Midbrain (tissue), 1 donor: Measurements from ENCODE around the gene SNTN.
"Not testable (repeated sequence)": the region's sequence is repeated elsewhere in the genome, so short reads cannot be mapped to it uniquely, and the experiment has no call there.

ENCODE experiments used
- DNase-seq: peaks from one replicate; lab custom pipeline; 2025; lab: John Stamatoyannopoulos, UW

Gene SNTN

DNA sequence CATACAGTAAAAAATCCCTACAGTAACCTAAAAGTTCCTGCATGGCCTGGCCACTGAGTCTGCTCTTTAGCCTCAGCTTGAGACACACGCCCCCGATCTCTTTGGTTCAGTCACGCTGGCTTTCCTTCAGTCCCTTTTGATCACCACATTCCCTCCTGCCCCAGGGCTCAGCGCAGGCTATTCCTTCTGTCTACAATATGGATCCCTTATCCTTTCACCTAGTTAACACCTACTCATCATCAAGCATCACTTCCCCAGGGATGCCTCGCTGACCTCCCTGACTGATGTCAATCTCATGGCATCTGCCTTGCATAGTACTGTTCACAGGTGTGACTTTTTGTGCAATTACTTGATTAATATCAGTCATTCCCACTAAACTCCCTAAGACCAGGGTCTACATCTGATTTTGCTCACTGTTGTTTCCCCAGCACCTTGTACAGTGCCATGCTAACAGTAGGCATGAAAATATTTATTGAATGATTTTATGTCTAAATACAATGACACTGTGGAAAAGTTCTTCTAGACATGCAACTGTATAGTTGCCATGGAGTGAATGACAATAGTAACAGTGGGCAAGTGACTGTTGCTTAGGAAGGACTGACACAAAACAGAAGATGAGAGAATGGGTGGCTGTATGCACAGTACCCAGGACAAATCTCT is at the start of gene SNTN:
TSS of gene SNTN (plus strand) at position 610 of the 660 bp plus-strand sequence. CDS start at position 623, 13 bp downstream.
- DNase-seq, result no peak

DNA sequence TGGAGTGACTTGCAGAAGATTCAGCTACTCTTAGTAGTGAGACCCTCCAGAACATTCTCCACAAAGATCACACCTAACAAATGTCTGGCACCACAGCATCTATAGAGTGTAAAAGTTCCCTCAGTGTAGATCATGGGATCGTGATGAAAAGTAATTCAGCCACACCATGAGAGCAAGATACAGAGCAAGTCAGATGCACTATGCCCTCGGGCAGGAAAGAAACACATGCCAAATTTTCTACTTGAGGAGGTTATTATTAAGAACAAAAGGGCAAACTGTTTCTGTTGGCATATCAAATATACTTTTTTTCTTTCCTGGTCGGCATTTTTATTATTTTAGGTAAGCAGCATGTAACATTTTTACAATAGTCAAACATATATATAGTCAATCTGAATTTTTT is 44.8 kb upstream of the SNTN start:
- no peak for DNase-seq

GRCh38 chr3:63609408-63609807 is 43.1 kb upstream of the SNTN start:
- no peak for DNase-seq

DNA sequence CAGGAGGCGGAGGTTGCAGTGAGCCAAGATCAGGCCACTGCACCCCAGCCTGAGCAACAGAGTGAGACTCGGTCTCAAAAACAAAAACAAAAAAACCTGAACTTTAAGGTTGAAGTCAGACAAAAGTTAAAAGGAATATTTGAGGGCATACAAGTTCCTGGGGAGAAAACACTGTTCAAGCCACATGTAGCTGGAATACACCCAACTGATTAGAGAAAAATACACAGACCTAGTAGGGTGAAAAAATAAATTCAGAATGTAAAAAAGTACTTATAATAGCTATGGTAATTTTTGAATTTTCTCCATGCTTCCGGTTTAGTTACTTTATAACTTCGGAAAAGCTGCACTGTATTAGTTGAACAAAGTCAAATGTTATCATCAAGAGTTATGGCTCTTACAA is 42.6 kb upstream of the SNTN start:
- DNase-seq, result no peak

GRCh38 chr3:63611382-63611781 is 41.1 kb upstream of the SNTN start:
- no peak for DNase-seq

DNA sequence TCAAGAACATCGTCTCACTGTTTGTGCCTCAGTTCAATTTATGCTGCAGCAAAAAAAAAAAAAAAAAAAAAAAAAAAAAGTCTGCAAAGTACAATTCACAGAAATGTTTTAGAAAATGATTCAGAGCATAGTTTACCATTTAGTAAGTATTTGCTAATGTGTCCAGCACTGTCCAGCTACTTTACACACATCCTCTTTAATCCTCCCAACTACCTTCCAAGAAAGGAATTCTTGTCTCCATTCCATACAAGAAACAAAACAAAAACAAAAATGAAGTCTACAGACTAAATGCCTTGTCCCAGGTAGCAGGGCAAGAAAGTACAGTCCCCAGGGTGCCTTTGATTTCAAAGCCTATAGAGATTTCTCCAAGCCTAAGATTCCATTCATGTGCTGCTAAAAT is 38.9 kb upstream of the SNTN start:
- no peak for DNase-seq

DNA sequence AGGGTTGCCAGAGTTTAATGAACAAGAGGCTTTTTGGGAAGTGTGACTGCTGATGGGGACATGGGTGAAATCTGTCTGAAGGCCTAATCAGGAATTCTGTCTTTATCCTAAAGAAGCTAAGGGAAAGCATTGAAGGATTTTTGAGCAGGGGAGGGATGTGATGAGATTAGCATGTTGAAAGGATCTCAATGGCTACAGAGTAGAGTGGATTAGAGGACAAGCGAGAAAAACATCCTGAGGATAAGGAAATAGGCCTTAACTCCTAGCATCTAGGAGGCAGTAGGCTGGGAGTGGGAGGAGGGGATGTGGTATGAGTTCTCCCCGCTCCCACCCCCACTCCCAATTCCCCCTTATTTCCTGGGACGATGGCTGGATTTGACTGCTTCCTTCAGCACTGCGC is 35.1 kb upstream of the SNTN start:
- no peak for DNase-seq

- no peak for DNase-seq
These were observed 27.4 kb upstream of the SNTN start for GRCh38 chr3:63624941-63625560.

DNA sequence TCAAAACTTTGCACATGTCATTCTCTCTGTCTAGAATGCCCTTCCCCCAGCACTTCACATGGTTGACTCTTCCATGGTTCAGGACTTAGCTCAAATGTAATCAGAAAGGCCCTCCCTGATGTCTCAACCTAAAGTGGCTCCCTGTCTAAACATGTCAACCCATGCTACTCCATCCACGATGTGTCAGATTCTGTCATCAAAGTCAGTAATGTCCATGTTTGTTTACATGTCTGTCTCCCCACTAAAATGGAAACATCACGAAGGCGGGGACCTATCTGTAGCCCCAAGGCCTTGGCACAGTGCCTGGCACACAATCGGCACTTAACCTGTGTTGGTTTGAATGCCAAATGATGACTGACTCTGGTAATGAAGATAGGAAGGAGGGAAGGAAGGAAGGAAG is 20.8 kb upstream of the SNTN start:
- DNase-seq, result no peak

DNA sequence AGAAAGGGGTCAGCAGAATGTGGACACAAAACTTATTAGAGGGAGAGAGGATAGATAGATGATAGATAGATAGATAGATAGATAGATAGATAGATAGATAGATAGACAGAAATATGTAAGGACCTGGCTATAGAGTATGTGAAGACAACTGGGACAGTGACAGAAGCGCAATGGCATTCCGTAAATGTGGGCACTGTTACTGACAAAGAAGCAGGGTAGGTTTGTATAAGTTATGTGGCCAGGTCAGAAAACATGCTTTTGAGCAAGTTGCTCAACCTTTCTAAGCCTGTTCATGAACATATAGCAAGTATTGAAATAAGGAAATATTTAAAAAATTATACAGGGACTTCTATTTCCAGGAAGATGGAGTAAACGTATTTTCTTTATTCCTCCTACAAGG is 17.3 kb upstream of the SNTN start:
- DNase-seq, result no peak

GRCh38 chr3:63639806-63640205 is 12.7 kb upstream of the SNTN start:
- DNase-seq, result no peak

- no peak for DNase-seq
These were observed 10.0 kb upstream of the SNTN start for GRCh38 chr3:63642488-63642887.

DNA sequence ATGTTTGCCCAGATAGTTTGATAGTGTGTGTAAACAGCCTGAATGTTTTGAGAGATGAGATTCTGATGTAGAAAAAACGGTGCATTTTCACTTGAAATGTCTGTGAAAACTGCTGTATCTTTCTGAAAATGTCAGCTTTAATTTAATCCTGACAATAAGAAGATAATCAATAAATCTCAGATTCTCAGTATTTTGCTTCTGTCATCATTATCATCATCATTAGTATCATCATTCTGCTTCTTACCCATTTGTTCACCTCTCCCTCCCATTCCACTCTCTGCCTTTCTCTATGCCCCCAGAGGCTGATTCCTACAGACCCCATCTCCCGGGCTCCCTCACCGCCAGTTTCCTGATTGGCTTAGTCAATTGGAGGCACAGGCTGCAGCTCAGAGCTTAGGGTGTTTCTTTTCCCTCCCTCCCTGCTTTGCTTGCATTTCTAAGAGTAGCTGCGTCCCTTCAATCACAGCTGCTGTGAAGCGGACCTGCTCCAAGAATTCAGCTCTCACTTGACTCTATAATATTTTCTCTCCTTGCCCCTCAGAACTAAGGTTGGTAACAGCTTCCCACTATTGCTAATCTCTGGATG is 8.2 kb upstream of the SNTN start:
- DNase-seq, result no peak

DNA sequence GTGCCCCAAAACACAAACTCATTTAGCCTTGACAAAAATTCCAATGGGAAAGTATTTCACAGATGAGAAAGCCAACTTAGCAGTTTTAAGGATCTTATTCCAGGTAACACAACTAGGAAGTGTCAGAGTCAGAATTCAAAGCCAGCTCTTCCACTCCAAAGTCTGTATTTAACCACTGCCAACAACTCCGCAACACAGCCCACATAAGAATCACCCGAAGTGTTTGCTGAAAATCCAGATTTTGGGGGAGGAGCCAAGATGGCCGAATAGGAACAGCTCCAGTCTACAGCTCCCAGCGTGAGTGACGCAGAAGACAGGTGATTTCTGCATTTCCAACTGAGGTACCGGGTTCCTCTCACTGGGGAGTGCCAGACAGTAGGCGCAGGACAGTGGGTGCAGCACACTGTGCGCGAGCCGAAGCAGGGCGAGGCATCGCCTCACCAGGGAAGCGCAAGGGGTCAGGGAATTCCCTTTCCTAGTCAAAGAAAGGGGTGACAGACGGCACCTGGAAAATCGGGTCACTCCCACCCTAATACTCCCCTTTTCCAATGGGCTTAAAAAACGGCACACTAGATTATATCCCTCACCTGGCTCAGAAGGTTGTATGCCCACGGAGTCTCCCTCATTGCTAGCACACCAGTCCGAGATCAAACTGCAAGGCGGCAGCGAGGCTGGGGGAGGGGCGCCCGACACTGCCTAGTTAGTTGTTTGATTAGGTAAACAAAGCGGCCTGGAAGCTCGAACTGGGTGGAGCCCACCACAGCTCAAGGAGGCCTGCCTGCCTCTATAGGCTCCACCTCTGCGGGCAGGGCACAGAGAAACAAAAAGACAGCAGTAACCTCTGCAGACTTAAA is 7.3 kb upstream of the SNTN start:
- DNase-seq, result not testable (repeated sequence)

GRCh38 chr3:63654211-63654610 is 1.7 kb downstream of the SNTN start:
- no peak for DNase-seq

GRCh38 chr3:63654931-63655330 is 2.5 kb downstream of the SNTN start:
- no peak for DNase-seq

- no peak for DNase-seq
These were observed 3.0 kb downstream of the SNTN start for GRCh38 chr3:63655519-63655918.

DNA sequence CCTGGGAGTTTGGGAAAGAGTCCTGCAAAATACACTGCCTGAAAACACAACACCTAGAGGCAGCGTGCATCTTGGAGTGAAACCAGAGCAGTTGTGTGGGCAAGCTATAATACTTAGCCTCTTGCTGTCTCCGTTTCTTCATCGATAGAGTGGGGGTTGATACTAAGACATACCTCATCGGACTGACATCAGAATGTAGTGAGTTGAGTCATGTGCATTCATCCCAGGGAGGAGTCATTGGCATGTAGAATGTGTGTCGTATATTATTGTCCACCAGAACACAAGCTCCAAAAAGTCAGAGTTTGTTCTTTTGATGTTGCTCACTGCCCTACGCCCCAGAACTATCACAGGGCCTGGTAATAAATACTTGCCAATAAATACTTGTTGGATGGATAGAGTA is 4.3 kb downstream of the SNTN start:
- DNase-seq, result no peak

GRCh38 chr3:63661242-63661641 is 8.8 kb downstream of the SNTN start:
- DNase-seq, result no peak

- DNase-seq, result no peak
These were observed 9.5 kb downstream of the SNTN start for GRCh38 chr3:63662011-63662410.

- no peak for DNase-seq
These were observed 10.0 kb downstream of the SNTN start for GRCh38 chr3:63662500-63662899.

DNA sequence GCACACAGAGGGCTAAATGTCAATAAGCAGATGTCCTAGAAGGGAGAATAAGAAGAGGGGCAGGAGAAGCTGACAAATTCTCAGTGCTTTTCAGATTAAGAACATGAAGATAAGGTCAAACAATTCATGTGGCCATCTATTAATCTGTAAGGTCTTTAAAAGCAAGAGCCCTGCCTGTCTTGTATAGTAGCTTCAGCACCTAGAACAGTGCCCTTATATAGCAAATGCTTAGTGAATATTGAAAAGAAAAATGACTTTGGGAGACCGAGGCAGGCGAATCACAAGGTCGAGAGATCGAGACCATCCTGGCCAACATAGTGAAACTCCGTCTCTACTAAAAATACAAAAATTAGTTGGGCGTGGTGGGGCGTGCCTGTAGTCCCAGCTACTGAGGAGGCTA is 18.1 kb downstream of the SNTN start:
- no peak for DNase-seq

- DNase-seq, result no peak
These were observed 20.6 kb downstream of the SNTN start for GRCh38 chr3:63673111-63673510.
